ENCODE data around the gene TNN.

The TNN gene

GRCh38 chr1:175172503-175172902 lies 104.9 kb downstream of the TNN start:
- no peak for TF ChIP-seq NFRKB (IDR thresholded peaks at IDR 0.05)
- TF ChIP-seq SP1 (IDR thresholded peaks at IDR 0.05) = no peak
- TF ChIP-seq BHLHE40 (IDR thresholded peaks at IDR 0.05; ENCODE audit: borderline replicate concordance) = no peak
- no peak for TF ChIP-seq SUZ12 (IDR thresholded peaks at IDR 0.05)
- no peak for TF ChIP-seq HDGF (IDR thresholded peaks at IDR 0.05; ENCODE audit: borderline replicate concordance)
- no peak for TF ChIP-seq FOXM1 (IDR thresholded peaks at IDR 0.05; ENCODE audit: borderline replicate concordance)
- no peak for TF ChIP-seq FOXA1 (IDR thresholded peaks at IDR 0.05)
- TF ChIP-seq, protein P1, sequence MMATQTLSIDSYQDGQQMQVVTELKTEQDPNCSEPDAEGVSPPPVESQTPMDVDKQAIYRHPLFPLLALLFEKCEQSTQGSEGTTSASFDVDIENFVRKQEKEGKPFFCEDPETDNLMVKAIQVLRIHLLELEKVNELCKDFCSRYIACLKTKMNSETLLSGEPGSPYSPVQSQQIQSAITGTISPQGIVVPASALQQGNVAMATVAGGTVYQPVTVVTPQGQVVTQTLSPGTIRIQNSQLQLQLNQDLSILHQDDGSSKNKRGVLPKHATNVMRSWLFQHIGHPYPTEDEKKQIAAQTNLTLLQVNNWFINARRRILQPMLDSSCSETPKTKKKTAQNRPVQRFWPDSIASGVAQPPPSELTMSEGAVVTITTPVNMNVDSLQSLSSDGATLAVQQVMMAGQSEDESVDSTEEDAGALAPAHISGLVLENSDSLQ (IDR thresholded peaks at IDR 0.05) = no peak
- no peak for TF ChIP-seq LEF1 (IDR thresholded peaks at IDR 0.05; ENCODE audit: borderline replicate concordance)
- TF ChIP-seq CTBP1 (IDR thresholded peaks at IDR 0.05; ENCODE audit: borderline replicate concordance) = no peak
- no peak for TF ChIP-seq TARDBP (IDR thresholded peaks at IDR 0.05)
- no peak for TF ChIP-seq ELF4 (IDR thresholded peaks at IDR 0.05)
- TF ChIP-seq ZNF384 (IDR thresholded peaks at IDR 0.05) = no peak
- no peak for TF ChIP-seq ARNT (IDR thresholded peaks at IDR 0.05)
- no peak for TF ChIP-seq L3MBTL2 (conservative IDR thresholded peaks at IDR 0.05)
- TF ChIP-seq FOXK2 (IDR thresholded peaks at IDR 0.05) = no peak
- no peak for DNase-seq (ENCODE audit: extremely low spot score)
- ChIA-PET CTCF (no interaction called here), POLR2A (no interaction called here)

DNA sequence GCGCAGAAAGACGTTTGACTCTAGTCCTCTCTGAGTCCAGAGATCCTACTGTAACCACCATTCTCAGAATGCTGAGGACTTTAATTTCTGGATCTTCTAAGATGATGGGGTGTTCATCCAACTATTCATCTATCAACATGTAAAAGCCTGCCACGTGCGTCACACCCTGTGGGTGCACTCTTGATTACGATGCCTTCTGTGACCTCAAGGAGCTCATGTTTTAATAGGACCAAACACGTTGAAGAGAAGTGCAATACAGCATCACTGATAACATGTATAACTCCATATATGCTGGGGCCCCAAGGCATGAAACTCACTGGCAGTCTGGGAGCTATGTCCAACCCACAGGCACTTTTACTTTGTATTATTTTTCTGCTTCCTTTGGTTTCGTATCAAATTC lies 105.9 kb downstream of the TNN start:
- ChIA-PET POLR2A (no interaction called here), CTCF (interaction anchor here (1.4 kb wide), 1 partner anchor 22 kb away, joined by 9 read pairs; no protein-coding TSS in a partner anchor)
- DNase-seq (ENCODE audit: extremely low spot score) = no peak
- TF ChIP-seq FOXM1 (IDR thresholded peaks at IDR 0.05; ENCODE audit: borderline replicate concordance) = no peak
- TF ChIP-seq FOXK2 (IDR thresholded peaks at IDR 0.05) = no peak

DNA sequence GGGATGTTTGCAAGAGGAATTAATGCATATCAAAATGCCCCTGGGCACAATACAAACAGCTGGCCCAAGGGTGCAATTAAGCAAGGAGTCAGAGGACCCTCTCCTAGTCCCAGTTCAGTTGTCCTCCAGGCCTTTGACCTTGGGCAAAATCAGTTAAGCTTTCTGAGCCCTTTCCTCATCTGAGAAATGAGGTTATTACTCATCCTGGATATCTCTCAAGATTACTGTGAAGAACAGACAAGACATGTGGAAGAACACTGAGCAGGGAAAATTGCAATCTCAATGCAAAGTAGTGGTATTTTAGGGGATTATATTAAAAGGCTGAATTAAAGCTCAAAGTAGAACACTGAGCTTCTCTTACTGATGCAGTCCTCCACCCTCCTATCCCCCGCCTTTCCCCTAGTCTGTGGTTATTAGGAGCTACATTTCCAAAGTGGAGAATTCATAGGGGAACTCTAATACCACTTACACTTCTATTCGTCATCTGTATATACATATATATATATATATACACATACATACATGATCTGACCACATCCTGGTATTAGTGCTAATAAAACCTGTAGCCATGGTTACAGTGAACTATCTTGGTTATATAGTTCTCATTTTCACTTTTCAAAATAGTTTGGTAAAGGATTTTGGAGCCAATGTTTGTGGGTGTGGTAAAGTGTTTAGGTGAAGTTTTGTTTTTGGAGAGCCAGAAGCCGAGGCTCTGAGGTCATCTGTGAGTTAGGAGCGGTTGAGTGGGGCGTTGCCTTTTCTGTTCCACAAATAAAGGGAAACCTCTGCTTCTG lies 106.9 kb downstream of the TNN start:
- ChIA-PET CTCF (interaction anchor here (1.4 kb wide), 1 partner anchor 23 kb away, joined by 9 read pairs; no protein-coding TSS in a partner anchor), POLR2A (no interaction called here)
- no peak for DNase-seq (ENCODE audit: extremely low spot score)
- no peak for TF ChIP-seq SUZ12 (IDR thresholded peaks at IDR 0.05)
- TF ChIP-seq, protein P1 (IDR thresholded peaks at IDR 0.05) = no peak
- no peak for TF ChIP-seq FOXK2 (IDR thresholded peaks at IDR 0.05)
- TF ChIP-seq FOXA1 (IDR thresholded peaks at IDR 0.05) = no peak
- no peak for TF ChIP-seq L3MBTL2 (conservative IDR thresholded peaks at IDR 0.05)
- no peak for TF ChIP-seq BHLHE40 (IDR thresholded peaks at IDR 0.05; ENCODE audit: borderline replicate concordance)
- TF ChIP-seq LEF1 (IDR thresholded peaks at IDR 0.05; ENCODE audit: borderline replicate concordance) = no peak
- TF ChIP-seq FOXM1 (IDR thresholded peaks at IDR 0.05; ENCODE audit: borderline replicate concordance) = no peak
- no peak for TF ChIP-seq ELF4 (IDR thresholded peaks at IDR 0.05)
- TF ChIP-seq CTBP1 (IDR thresholded peaks at IDR 0.05; ENCODE audit: borderline replicate concordance) = no peak

GRCh38 chr1:175176246-175176645 lies 108.6 kb downstream of the TNN start:
- no peak for DNase-seq (ENCODE audit: extremely low spot score)
- ChIA-PET CTCF (no interaction called here), POLR2A (no interaction called here)
- TF ChIP-seq FOXM1 (IDR thresholded peaks at IDR 0.05; ENCODE audit: borderline replicate concordance) (no peak), HDGF (IDR thresholded peaks at IDR 0.05; ENCODE audit: borderline replicate concordance) (no peak), ARNT (IDR thresholded peaks at IDR 0.05) (no peak), SUZ12 (IDR thresholded peaks at IDR 0.05) (no peak), ZNF384 (IDR thresholded peaks at IDR 0.05) (0 out of 2 replicates have a peak, but pooled peaks have one; percentile 15), LEF1 (IDR thresholded peaks at IDR 0.05; ENCODE audit: borderline replicate concordance) (no peak), SP1 (IDR thresholded peaks at IDR 0.05) (no peak)
- TF ChIP-seq, protein P1 (IDR thresholded peaks at IDR 0.05) = no peak

DNA sequence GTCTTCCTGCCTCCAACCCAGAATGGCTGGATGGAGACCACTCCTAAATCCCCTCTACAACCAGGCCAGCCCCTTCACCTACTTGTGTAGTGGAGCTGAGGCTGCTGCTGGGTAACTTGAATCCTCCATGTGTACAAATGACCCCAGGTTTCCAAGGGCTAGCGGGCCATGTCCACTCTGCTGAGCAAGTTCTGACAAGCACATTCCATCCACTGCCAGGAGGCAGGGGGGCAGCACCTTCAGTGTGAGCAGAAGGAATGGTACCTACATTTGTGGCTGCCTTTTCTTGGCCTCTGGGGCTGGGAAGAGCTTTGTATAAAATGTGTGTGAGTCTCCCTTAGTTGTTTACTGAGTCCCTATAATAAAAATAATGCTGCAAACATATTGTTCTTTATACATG lies 110.4 kb downstream of the TNN start:
- ChIA-PET CTCF (interaction anchor here (0.5 kb wide), 1 partner anchor 253 kb away, joined by 4 read pairs; no protein-coding TSS in a partner anchor), POLR2A (no interaction called here)
- TF ChIP-seq TARDBP (IDR thresholded peaks at IDR 0.05) (no peak), SP1 (IDR thresholded peaks at IDR 0.05) (no peak), ELF4 (IDR thresholded peaks at IDR 0.05) (no peak), LEF1 (IDR thresholded peaks at IDR 0.05; ENCODE audit: borderline replicate concordance) (no peak), FOXK2 (IDR thresholded peaks at IDR 0.05) (no peak), L3MBTL2 (conservative IDR thresholded peaks at IDR 0.05) (no peak), ARNT (IDR thresholded peaks at IDR 0.05) (no peak), SUZ12 (IDR thresholded peaks at IDR 0.05) (no peak), CTBP1 (IDR thresholded peaks at IDR 0.05; ENCODE audit: borderline replicate concordance) (no peak), NFRKB (IDR thresholded peaks at IDR 0.05) (no peak), FOXA1 (IDR thresholded peaks at IDR 0.05) (no peak)
- DNase-seq (ENCODE audit: extremely low spot score) = no peak

DNA sequence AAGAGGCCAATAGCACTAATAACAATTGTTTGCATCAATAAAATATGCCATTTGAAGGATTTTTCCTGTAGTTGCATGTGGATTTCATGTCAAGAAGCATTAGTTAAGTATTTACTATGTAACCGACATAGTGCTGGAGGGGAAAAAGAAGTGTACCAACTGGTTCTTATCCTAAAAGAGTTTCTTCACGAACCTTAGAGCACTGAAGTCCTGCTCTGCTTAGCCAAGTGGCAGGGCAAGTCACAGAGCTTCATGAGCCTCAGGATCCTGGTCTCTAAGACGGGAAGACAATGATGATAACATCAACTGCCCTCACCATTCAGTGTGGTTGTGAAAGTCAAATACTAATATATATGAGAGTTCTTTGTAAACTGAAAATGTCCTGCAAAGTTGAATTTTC lies 110.8 kb downstream of the TNN start:
- CTCF ChIA-PET = interaction anchor here (0.5 kb wide), 1 partner anchor 253 kb away, joined by 4 read pairs; no protein-coding TSS in a partner anchor
- POLR2A ChIA-PET = no interaction called here
- no peak for TF ChIP-seq ZNF384 (IDR thresholded peaks at IDR 0.05)
- TF ChIP-seq BHLHE40 (IDR thresholded peaks at IDR 0.05; ENCODE audit: borderline replicate concordance) = no peak
- no peak for TF ChIP-seq ARNT (IDR thresholded peaks at IDR 0.05)
- no peak for TF ChIP-seq ELF4 (IDR thresholded peaks at IDR 0.05)
- TF ChIP-seq, protein P1 (IDR thresholded peaks at IDR 0.05) = no peak
- TF ChIP-seq CTBP1 (IDR thresholded peaks at IDR 0.05; ENCODE audit: borderline replicate concordance) = no peak
- TF ChIP-seq FOXM1 (IDR thresholded peaks at IDR 0.05; ENCODE audit: borderline replicate concordance) = no peak
- no peak for TF ChIP-seq NFRKB (IDR thresholded peaks at IDR 0.05)
- no peak for TF ChIP-seq LEF1 (IDR thresholded peaks at IDR 0.05; ENCODE audit: borderline replicate concordance)
- no peak for TF ChIP-seq HDGF (IDR thresholded peaks at IDR 0.05; ENCODE audit: borderline replicate concordance)
- TF ChIP-seq SUZ12 (IDR thresholded peaks at IDR 0.05) = no peak
- TF ChIP-seq FOXA1 (IDR thresholded peaks at IDR 0.05) = no peak
- no peak for TF ChIP-seq L3MBTL2 (conservative IDR thresholded peaks at IDR 0.05)
- no peak for TF ChIP-seq SP1 (IDR thresholded peaks at IDR 0.05)
- no peak for TF ChIP-seq FOXK2 (IDR thresholded peaks at IDR 0.05)
- no peak for TF ChIP-seq TARDBP (IDR thresholded peaks at IDR 0.05)
- DNase-seq (ENCODE audit: extremely low spot score) = no peak

Measured in HEK293T (cell line).